SH-SY5Y (cell line): Measurements from ENCODE around the gene TNFRSF19.

Experiments
- GATA2 ChIP-seq: IDR thresholded peaks from 2 replicates; pipeline ENCODE4 v1.6.1; 2011; ENCODE audit warnings: mild to moderate bottlenecking, low read depth, low read length
- GATA3 ChIP-seq: IDR thresholded peaks from 2 replicates; pipeline ENCODE4 v1.6.1; 2011; ENCODE audit warnings: low read depth, mild to moderate bottlenecking, low read length, moderate library complexity

The TNFRSF19 gene

GRCh38 chr13:23703246-23703860 lies 133.1 kb downstream of the TNFRSF19 start:
- TF ChIP-seq GATA3 (no peak), GATA2 (no peak)

GRCh38 chr13:23705583-23705982 lies 135.4 kb downstream of the TNFRSF19 start:
- TF ChIP-seq GATA3 (no peak), GATA2 (no peak)

GRCh38 chr13:23707674-23708073 lies 137.5 kb downstream of the TNFRSF19 start:
- TF ChIP-seq GATA2 (no peak), GATA3 (no peak)

- no peak for TF ChIP-seq GATA3
- no peak for TF ChIP-seq GATA2
These were observed 139.3 kb downstream of the TNFRSF19 start for GRCh38 chr13:23709536-23709935.

- no peak for TF ChIP-seq GATA3
- no peak for TF ChIP-seq GATA2
These were observed 140.2 kb downstream of the TNFRSF19 start for GRCh38 chr13:23710366-23710765.

DNA sequence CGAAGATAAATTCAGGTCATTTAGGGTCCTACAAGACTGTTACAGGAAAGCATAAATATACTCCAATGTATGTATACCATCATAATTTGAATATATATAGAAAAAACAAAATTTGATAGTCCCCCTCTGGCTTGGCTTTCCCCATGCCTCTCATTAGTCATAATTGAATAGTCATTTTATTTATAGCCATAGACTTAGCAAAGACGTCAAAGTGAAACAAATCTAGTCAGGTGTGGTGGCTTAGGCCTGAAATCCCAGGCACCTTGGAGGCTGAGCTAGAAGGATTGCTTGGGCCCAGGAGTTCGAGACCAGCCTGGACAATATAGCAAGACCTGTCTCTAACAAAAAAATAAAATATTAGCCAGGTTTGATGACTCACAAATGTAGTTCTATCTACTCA lies 141.1 kb downstream of the TNFRSF19 start:
- no peak for TF ChIP-seq GATA3
- no peak for TF ChIP-seq GATA2

DNA sequence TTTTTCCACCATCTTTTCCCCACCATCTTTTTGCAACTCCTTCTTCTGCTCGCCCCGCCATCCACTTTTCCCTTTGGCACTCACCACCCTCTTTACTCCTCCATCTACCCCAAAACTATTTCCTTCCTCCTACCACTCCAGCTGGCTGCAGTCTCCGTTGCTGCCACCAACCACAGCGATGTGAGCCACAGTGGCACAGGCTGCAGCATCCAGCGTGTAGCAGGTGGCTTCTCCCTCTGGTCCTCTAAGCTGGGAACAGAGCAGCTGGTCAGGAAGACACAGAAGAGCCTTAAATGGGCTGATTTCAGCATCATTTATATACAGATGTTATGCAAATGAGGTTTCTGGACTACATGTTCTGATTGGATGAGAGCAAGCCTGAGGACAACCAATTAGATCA lies 144.5 kb downstream of the TNFRSF19 start:
- TF ChIP-seq GATA2 (no peak), GATA3 (no peak)

- TF ChIP-seq GATA2 = no peak
- TF ChIP-seq GATA3 = no peak
These were observed 145.0 kb downstream of the TNFRSF19 start for GRCh38 chr13:23715092-23715761.

DNA sequence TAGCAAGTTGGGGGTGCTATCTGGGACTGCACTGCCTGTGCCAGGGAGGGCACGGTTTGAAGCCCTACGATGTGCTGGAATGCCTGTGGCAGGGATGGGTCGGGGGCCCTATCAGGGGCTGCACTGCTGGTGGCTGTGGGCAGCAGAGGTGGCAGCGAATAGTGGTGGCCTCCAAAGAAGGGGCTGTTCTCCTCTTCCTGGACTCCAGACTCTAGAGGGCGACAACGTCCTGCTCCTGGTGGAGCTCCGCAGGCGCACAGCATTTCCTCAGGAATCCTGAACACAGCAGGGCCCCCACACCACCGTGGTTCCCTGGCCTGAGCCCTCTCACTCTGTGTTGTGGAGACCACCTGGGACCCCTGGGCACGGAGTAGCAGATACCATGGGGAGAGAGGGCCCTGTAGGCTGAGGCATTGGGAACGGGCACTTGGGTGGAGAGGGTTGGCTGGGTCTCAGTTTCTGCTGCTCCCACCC lies 145.6 kb downstream of the TNFRSF19 start:
- no peak for TF ChIP-seq GATA3
- no peak for TF ChIP-seq GATA2

DNA sequence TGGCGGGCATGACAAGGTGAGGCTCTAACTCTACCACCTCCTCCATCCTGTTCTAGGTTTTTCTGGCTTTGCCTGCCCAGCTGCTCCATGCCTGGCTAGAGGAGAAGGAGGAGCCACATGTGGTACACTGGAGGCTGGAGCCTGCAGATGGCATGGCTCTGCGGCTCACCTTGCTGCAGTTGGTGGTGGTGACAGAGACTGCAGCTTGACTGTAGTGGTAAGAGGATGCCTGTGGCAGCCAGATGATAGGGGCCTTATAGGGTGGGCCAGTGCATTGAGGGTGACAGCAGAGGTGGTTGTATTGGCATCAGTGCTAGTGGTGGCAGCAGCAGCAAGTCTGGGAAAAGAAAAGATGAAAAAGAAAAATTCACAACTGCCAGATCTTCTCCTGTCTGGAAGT lies 146.2 kb downstream of the TNFRSF19 start:
- TF ChIP-seq GATA3 (no peak), GATA2 (no peak)

DNA sequence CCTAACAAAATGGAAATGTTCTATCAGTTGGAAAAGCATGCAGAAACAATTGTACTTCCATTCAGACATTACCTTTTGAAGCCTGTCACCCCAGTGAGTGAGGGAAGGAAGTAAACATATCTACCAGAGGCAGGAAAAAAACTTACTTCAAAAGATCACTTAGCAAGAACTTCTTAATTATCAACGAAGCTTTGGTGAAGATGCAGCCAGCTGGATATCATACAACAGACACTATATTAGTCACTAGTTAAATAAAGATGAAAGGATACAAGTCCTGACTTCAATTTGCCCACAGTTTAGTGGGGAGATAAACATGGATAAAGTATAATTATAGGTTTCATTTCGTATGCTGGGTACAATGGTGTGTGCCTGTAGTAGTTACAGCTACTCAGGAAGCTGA lies 148.8 kb downstream of the TNFRSF19 start:
- TF ChIP-seq GATA3 = no peak
- TF ChIP-seq GATA2 = no peak

DNA sequence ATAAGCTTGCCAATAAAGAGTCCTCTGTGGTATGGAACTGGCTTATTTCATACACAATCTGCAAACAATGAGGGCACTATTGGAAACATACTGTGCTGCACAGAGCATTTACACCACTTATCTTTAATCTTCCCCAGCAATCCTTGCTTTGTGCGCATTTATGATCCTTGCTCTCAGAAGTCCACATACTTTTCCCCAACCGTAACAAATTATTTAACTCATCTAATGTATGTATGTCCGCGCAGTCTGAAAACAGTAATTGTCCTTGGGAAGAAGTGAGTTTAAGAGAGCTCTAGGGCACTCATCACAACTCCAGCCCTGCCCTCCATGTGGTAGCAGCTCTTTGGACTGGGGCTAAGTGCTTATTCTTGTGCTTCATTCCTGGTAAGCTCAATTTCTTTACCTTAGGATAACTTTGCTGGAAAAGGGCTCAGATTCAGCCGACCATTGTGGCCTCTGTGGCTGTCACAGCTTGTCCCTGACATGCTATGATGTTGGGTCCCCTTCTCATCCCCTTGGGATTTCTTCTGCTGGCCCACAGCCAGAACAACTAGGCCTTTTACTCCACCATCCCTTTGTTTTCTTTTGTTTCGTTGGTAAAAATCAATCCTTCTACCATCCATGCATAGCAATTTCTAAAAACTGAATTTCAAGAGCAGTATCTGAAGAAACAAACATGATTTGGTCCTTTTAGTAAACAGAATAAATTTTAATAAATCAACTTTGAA lies 152.7 kb downstream of the TNFRSF19 start:
- peak; percentile 27; the same call in 1 of the 2 replicates for TF ChIP-seq GATA2
- TF ChIP-seq GATA3 = no peak

DNA sequence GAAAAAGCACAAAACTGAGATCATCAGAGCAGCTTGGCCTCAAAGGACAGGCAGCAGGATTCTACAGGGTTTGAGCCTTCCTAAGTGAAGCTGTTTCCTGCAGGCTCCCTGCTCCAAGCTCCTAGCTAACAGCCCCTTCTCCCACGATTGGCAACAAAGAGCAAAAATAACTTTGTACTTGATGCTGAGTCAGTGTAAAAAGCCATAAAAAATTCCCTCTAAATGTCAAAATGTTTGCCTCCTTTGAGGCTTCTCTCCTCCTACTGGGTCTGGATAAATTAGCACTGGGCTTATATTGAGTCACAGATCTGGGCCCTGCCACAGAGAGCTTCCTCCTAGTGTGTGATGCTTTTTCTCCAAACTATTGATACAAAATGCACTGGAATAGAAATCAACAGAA lies 153.3 kb downstream of the TNFRSF19 start:
- no peak for TF ChIP-seq GATA2
- TF ChIP-seq GATA3 = no peak

DNA sequence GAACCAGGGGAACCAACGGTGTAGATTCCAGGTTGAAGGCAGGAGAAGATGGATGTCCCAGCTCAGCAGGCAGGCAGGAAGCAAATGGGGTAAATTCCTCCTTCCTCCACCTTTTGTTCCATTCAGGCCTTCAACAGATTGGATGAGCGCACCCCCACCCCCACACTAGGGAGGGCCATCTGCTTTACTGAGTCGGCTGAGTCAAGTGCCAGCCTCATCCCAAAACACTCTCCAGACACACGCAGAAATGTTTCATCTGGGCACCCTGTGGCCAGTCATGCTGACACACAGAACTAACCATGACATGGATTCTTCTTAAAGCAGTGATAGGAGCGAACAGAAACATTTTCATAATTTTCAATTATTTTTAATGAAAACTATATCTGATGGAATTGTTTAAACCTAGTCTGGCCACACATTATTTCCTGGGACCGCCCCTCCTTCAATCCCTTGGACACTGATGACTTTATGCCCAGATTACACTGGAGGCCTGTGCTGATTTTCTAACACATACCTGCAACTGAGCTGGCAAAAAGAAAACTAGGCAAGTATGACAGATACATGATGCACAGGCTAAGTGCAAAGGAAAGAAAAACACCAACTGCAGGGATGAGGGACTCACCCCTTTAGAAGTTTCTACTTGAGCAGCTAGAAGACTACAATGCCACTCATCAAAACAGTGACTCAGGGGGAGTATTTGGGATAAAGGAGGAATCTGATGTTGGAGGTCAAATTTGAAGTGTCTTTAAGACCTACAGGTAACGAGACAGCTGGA lies 154.2 kb downstream of the TNFRSF19 start:
- TF ChIP-seq GATA2 (no peak), GATA3 (no peak)
